ENCODE data around the gene PPP1R14D. TPM values are rescaled to one million over a fixed set of nuclear protein-coding genes. Genes with fewer than 3 reads are reported as not detected.

Gene PPP1R14D
- total RNA-seq (2021): not detected in 2 replicates
- long read RNA-seq: 0 reads

DNA sequence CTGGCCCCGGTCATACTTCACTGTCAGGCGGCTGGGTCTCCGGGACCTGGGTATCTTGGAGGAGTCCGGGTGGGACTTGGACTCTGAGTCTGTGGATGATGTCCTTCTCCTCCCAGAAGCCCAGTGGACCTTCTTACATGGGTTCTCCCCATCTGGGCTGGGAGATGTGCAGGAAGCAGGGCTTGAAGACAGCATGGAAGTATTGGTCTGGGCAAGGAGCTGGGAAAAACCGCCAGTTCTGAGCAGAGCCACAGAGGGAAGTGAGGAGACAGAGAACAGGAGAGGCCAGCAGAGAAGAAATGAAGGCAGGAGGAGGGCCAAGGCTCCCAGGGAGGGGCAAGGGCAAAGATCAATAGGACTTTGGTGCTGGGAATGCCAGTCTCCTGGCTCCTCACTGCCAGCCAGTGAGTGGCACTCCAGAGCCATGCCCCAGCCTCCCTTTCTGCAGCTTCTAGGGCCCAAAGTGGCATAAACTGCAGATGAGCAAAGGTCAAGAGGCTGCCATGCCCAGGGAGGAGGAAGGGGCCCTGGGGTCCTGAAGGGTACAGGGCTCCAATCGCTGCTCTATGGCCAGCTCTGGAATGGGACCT lies at the start of gene PPP1R14D:
Gene PPP1R14D, minus strand, starts transcription at position 262 of the 590 bp plus-strand sequence. Its CDS starts 67 bp downstream, at position 195.
- Histone ChIP-seq H2BK15ac (ENCODE audit: low read depth, low read length) (no peak within 1 kb of the TSS), H2BK20ac (ENCODE audit: low read depth, low read length, poor library complexity, severe bottlenecking) (no peak within 1 kb of the TSS), H3K4me1 (ENCODE audit: insufficient read depth, low read length) (peaks cover 2% of the 10 kb centered on the region; the same call in 1 of the 2 replicates), H3K9ac (ENCODE audit: extremely low read depth, insufficient read length, low read length) (no peak within 1 kb of the TSS), H3K27ac (ENCODE audit: insufficient read length, low read depth, low read length) (no peak within 1 kb of the TSS), H2BK5ac (ENCODE audit: insufficient read length, low read length) (no peak within 1 kb of the TSS), H2BK120ac (ENCODE audit: low read depth, low read length, poor library complexity, severe bottlenecking) (no peak within 1 kb of the TSS), H2AFZ (ENCODE audit: low read length) (no peak within 1 kb of the TSS), H3K23me2 (ENCODE audit: insufficient read length, low read depth, low read length, poor library complexity, severe bottlenecking) (no peaks in the 10 kb centered on the region), H3K9me3 (ENCODE audit: control insufficient read depth, low read depth, low read length) (no peaks in the 10 kb centered on the region), H3K4me2 (ENCODE audit: insufficient read depth, insufficient read length, low read length) (no peak within 1 kb of the TSS), H3T11ph (ENCODE audit: low read length) (no peak within 1 kb of the TSS), H3K56ac (ENCODE audit: insufficient read length, low read depth, low read length) (no peak within 1 kb of the TSS), H3K23ac (ENCODE audit: insufficient read length, low read depth, low read length) (no peak within 1 kb of the TSS), H4K20me1 (ENCODE audit: control insufficient read depth, insufficient read depth, insufficient read length) (no peaks in the 10 kb centered on the region), H3K18ac (ENCODE audit: insufficient read length, low read depth, low read length) (no peak within 1 kb of the TSS), H3K79me1 (ENCODE audit: insufficient read depth, low read depth, low read length, poor library complexity, severe bottlenecking) (no peaks in the 10 kb centered on the region), H3K4ac (ENCODE audit: low read depth, low read length) (no peak within 1 kb of the TSS), H4K8ac (replicated peaks; ENCODE audit: insufficient read length, low read depth, low read length) (no peak within 1 kb of the TSS), H2AK5ac (ENCODE audit: insufficient read length, low read length) (no peak within 1 kb of the TSS), H4K91ac (ENCODE audit: insufficient read length, low read depth, low read length) (no peak within 1 kb of the TSS), H2BK12ac (ENCODE audit: insufficient read length, low read depth, low read length) (no peak within 1 kb of the TSS), H4K5ac (ENCODE audit: insufficient read length, low read depth, low read length) (no peak within 1 kb of the TSS), H3K79me2 (ENCODE audit: insufficient read depth, low read length) (no peaks in the 10 kb centered on the region), H3K27me3 (ENCODE audit: insufficient read depth, low read length) (no peaks in the 10 kb centered on the region), H3K14ac (ENCODE audit: insufficient read depth, low read length) (no peak within 1 kb of the TSS)
- WGBS (ENCODE audit: extremely low coverage, insufficient read length, low lambda C conversion rate): no CpG with 5 or more reads among the region's 6 CpGs
- no peak for DNase-seq
- peaks cover 0 to 2% (median 0%) of the 10 kb centered on the region in 3 experiments; a peak in 1 of 7 replicates for H3K36me3 Mint-ChIP-seq (ENCODE audit: insufficient read depth in 1 of 3, low read depth in 3 of 3)
- H3K27ac Mint-ChIP-seq: peak within 1 kb of the TSS in 1 of 3 experiments; percentile 61; a peak in 1 of 7 replicates
- TF ChIP-seq CTCF (conservative IDR thresholded peaks at IDR 0.05): no peak
- H3K4me3 Mint-ChIP-seq: no peak within 1 kb of the TSS
- no peaks in the 10 kb centered on the region; the same call in 1 of the 2 replicates for H3K27me3 Mint-ChIP-seq (ENCODE audit: low read depth)
- peaks cover 9% of the 10 kb centered on the region in 2 experiments for H3K4me1 Mint-ChIP-seq
- no peaks in the 10 kb centered on the region for H3K9me3 Mint-ChIP-seq

All from H9 (cell line).